Transverse colon (tissue), 4 donors: ENCODE results near the gene SMCO2. TPM values are rescaled to one million over a fixed set of nuclear protein-coding genes. Genes with fewer than 3 reads are reported as not detected.

Experiments used
- DNase-seq: peaks from one replicate; pipeline ENCODE4 v3.0.0-alpha.2; 2019
- H3K27ac ChIP-seq, 4 donors: fragments of 200-600 bp; sonication (generic); 2 replicates each; pipeline ENCODE4 v1.5.1; 2016 to 2018; ENCODE audit warnings: inconsistent platforms in 4 of 4
- H3K27me3 ChIP-seq: fragments of 200-600 bp; sonication (generic); 2 replicates; pipeline ENCODE4 v1.5.1; 2017; ENCODE audit warnings: inconsistent platforms
- H3K36me3 ChIP-seq, 4 donors: fragments of 200-600 bp; sonication (generic); 2 replicates each; pipeline ENCODE4 v1.5.1; 2017 to 2019; ENCODE audit warnings: inconsistent platforms in 4 of 4
- H3K4me1 ChIP-seq, 4 donors: fragments of 200-600 bp; sonication (generic); 2 replicates each; pipeline ENCODE4 v1.5.1; 2017 to 2020; ENCODE audit warnings: inconsistent platforms in 4 of 4
- H3K4me3 ChIP-seq, 4 donors: fragments of 200-600 bp; sonication (generic); 1 replicate in 1 of 4; 2 replicates in 3 of 4; pipeline versions ENCODE4 v1.5.1 to v1.6.1; 2017 to 2019; ENCODE audit warnings: inconsistent platforms in 4 of 4
- H3K9me3 ChIP-seq, 2 donors: fragments of 200-600 bp; sonication (generic); 2 replicates each; pipeline ENCODE4 v1.5.1; 2017 to 2019; ENCODE audit warnings: inconsistent platforms in 2 of 2
- CTCF ChIP-seq, 5 experiments: fragments of 200-600 bp in 3 of 5; fragments of 450-650 bp in 2 of 5; sonication (generic) in 3 of 5; IDR thresholded peaks; 1 replicate in 2 of 5; 2 replicates in 3 of 5; pipeline ENCODE4 v1.5.1; 2016 to 2017; ENCODE audit warnings: antibody characterized with exemption in 5 of 5, inconsistent platforms in 3 of 5, mild to moderate bottlenecking in 2 of 5, moderate library complexity in 1 of 5
- EP300 ChIP-seq: sonication (generic); formaldehyde crosslinking; IDR thresholded peaks from one replicate; pipeline ENCODE4 v1.6.1; 2017; ENCODE audit warnings: antibody characterized with exemption, low read depth
- POLR2A ChIP-seq: fragments of 450-650 bp; IDR thresholded peaks from one replicate; pipeline ENCODE4 v1.6.1; 2016; ENCODE audit warnings: antibody characterized with exemption, mild to moderate bottlenecking, moderate library complexity
- POLR2AphosphoS5 ChIP-seq, 3 donors: sonication (generic); formaldehyde crosslinking; IDR thresholded peaks; one replicate each; pipeline ENCODE4 v1.6.1; 2016; ENCODE audit warnings: antibody characterized with exemption in 3 of 3
- WGBS, 2 donors: methylation state at CpG; one replicate each; pipeline ENCODE4 v1.1.5; 2018; ENCODE audit warnings: low coverage in 1 of 2; 5-methylcytosine and 5-hydroxymethylcytosine counted together
- in situ Hi-C, 4 donors: fragments of 200-750 bp; cut with MboI; loops; one replicate each; pipeline versions ENCODE4 v1.15.0 to v1.15.1; 2017; ENCODE audit warnings: low sequenced_read_pairs in 3 of 4, low pct_ligation_motif_present in 1 of 4, low pct_unique_long_range_greater_than_20kb in 1 of 4
- intact Hi-C: fragments of 100-400 bp; cut with DNase I; formaldehyde crosslinking; loops from one replicate; pipeline ENCODE4 v1.15.1; 2023; ENCODE audit warnings: low total_unique reads
- total RNA-seq, 4 donors: library from RNA; depleted of rRNA; stranded (reverse); fragments of >200 nt; gene quantifications; one replicate each; pipeline ENCODE4 v1.1.0, GENCODE V29; 2016

The SMCO2 gene
- total RNA-seq, 4 donors from 2014 or later = not detected

- DNase-seq = no peak
- WGBS, 2 donors = 96 to 100% methylated on average over 2 of the region's 2 CpGs
- H3K4me1 ChIP-seq = no peaks in the 10 kb centered on the region
- in situ Hi-C loops = no loop called here
- intact Hi-C loops = no loop called here
- H3K9me3 ChIP-seq = no peaks in the 10 kb centered on the region
- no peaks in the 10 kb centered on the region for H3K27me3 ChIP-seq
- H3K4me3 ChIP-seq = no peak overlapping the region
- H3K27ac ChIP-seq = no peak overlapping the region
- no peaks in the 10 kb centered on the region for H3K36me3 ChIP-seq
- TF ChIP-seq CTCF (IDR thresholded peaks at IDR 0.05) (no peak), POLR2AphosphoS5 (IDR thresholded peaks at IDR 0.05) (no peak), EP300 (no peak), POLR2A (no peak)
Measured at GRCh38 chr12:27506645-27507189, 60.2 kb downstream of the SMCO2 start.

GRCh38 chr12:27508736-27509431 lies 62.3 kb downstream of the SMCO2 start:
- DNase-seq = no peak
- intact Hi-C loops = no loop called here
- in situ Hi-C loops = no loop called here
- Histone ChIP-seq H3K4me3 (no peak overlapping the region), H3K4me1 (no peaks in the 10 kb centered on the region), H3K27ac (no peak overlapping the region), H3K9me3 (no peaks in the 10 kb centered on the region), H3K27me3 (no peaks in the 10 kb centered on the region), H3K36me3 (no peaks in the 10 kb centered on the region)
- no peak for TF ChIP-seq CTCF (IDR thresholded peaks at IDR 0.05)
- TF ChIP-seq POLR2A = no peak
- no peak for TF ChIP-seq EP300
- TF ChIP-seq POLR2AphosphoS5 (IDR thresholded peaks at IDR 0.05) = no peak
- WGBS, 2 donors = 51 to 70% methylated on average over 3 to 5 of the region's 5 CpGs

GRCh38 chr12:27511031-27511722 lies 64.6 kb downstream of the SMCO2 start:
- no peak for DNase-seq
- no peaks in the 10 kb centered on the region for H3K27me3 ChIP-seq
- no peaks in the 10 kb centered on the region for H3K4me1 ChIP-seq
- TF ChIP-seq CTCF (IDR thresholded peaks at IDR 0.05) (no peak), EP300 (no peak), POLR2A (no peak), POLR2AphosphoS5 (IDR thresholded peaks at IDR 0.05) (no peak)
- no peaks in the 10 kb centered on the region for H3K9me3 ChIP-seq
- 72 to 78% methylated on average over 6 of the region's 6 CpGs for WGBS, 2 donors
- H3K27ac ChIP-seq = peak overlapping the region in 1 of 4 donors; percentile 21
- intact Hi-C loops (no loop called here), in situ Hi-C loops (no loop called here)
- H3K4me3 ChIP-seq = no peak overlapping the region
- H3K36me3 ChIP-seq = no peaks in the 10 kb centered on the region

GRCh38 chr12:27511723-27512045 lies 65.1 kb downstream of the SMCO2 start:
- H3K4me1 ChIP-seq = no peaks in the 10 kb centered on the region
- no peak for TF ChIP-seq EP300
- no peak for TF ChIP-seq POLR2AphosphoS5 (IDR thresholded peaks at IDR 0.05)
- no peak for TF ChIP-seq POLR2A
- TF ChIP-seq CTCF (IDR thresholded peaks at IDR 0.05) = no peak
- no peaks in the 10 kb centered on the region for H3K27me3 ChIP-seq
- DNase-seq = no peak
- intact Hi-C loops = no loop called here
- peak overlapping the region in 1 of 4 donors; percentile 21 for H3K27ac ChIP-seq
- no peak overlapping the region for H3K4me3 ChIP-seq
- no peaks in the 10 kb centered on the region for H3K36me3 ChIP-seq
- no peaks in the 10 kb centered on the region for H3K9me3 ChIP-seq
- 62 to 78% methylated on average over 3 of the region's 3 CpGs for WGBS, 2 donors
- in situ Hi-C loops = no loop called here
